GM12878 (cell line): ENCODE measurements around the gene TXNL4A. TPM values are rescaled to one million over a fixed set of nuclear protein-coding genes. Genes with fewer than 3 reads are reported as not detected.
A peak's percentile ranks its signal among the peaks of the same experiment; 100 is the strongest.

Source experiments
- ATAC-seq: fragments of 200-7000 bp; cut with Tn5 transposase; 3 replicates; pipeline ENCODE4 v1.9.1; 2020; ENCODE audit warnings: mild to moderate bottlenecking, moderate library complexity
- BruUV-seq: library from RNA; stranded (reverse); fragments of 400-500 nt; replicated peaks from 2 replicates; lab custom pipeline; 2021; lab: Mats Ljungman, UMichigan
- CTCF ChIA-PET: fragments of 300-600 bp; sonication (Branson Sonifier 250); formaldehyde crosslinking; extraction: SDS; loops from one replicate; lab custom pipeline; 2021; ENCODE audit warnings: inconsistent platforms; lab: Yijun Ruan, JAX
- POLR2A ChIA-PET: fragments of 350-600 bp; formaldehyde crosslinking; extraction: SDS; loops from one replicate; lab custom pipeline; 2021; ENCODE audit warnings: inconsistent platforms; lab: Charles Lee
- RAD21 ChIA-PET: fragments of 300-600 bp; sonication (Branson Sonifier 250); formaldehyde crosslinking; loops from one replicate; lab custom pipeline; 2023; ENCODE audit warnings: antibody characterized with exemption; ENCODE audit not compliant: unreplicated experiment; lab: Charles Lee
- SMC1A ChIA-PET: fragments of 300-600 bp; sonication (Branson Sonifier 250); formaldehyde crosslinking; loops from one replicate; lab custom pipeline; 2023; ENCODE audit not compliant: unreplicated experiment, uncharacterized antibody; lab: Charles Lee
- DNase-seq: peaks from one replicate; pipeline ENCODE4 v3.0.0-alpha.2; 2011; ENCODE audit warnings: low read depth, low spot score
- FAIRE-seq: peaks from 3 replicates; lab custom pipeline; 2011; peaks lifted over from hg19 to GRCh38; lab: Jason Lieb, UNC
- H2AFZ ChIP-seq: 2 replicates; pipeline ENCODE4 v1.6.0; 2011; ENCODE audit warnings: low read depth, low read length, control low read depth; ENCODE audit not compliant: control insufficient read depth
- H3K27ac ChIP-seq: 2 replicates; pipeline ENCODE4 v1.5.1; 2011; ENCODE audit warnings: control low read depth; ENCODE audit not compliant: control insufficient read depth, insufficient read depth
- H3K27me3 ChIP-seq, 2 experiments: replicated peaks in 1 of 2; 2 replicates each; pipeline versions ENCODE4 v1.6.0 to v1.6.1; 2011; ENCODE audit warnings: low read length in 1 of 2; ENCODE audit not compliant: control insufficient read depth in 2 of 2, insufficient read depth in 2 of 2
- H3K36me3 ChIP-seq, 2 experiments: 2 replicates each; pipeline ENCODE4 v1.5.1; 2011; ENCODE audit warnings: low read length in 1 of 2; ENCODE audit not compliant: control insufficient read depth in 2 of 2, insufficient read depth in 2 of 2
- H3K4me1 ChIP-seq: 2 replicates; pipeline ENCODE4 v1.6.1; 2011; ENCODE audit warnings: mild to moderate bottlenecking, low read length, moderate library complexity, mixed read lengths; ENCODE audit not compliant: control insufficient read depth, insufficient read depth
- H3K4me2 ChIP-seq: 2 replicates; pipeline ENCODE4 v1.6.0; 2011; ENCODE audit warnings: control low read depth; ENCODE audit not compliant: control insufficient read depth, insufficient read depth
- H3K4me3 ChIP-seq: fragments of 200-600 bp; sonication (generic); 2 replicates; pipeline ENCODE4 v1.5.1; 2016
- H3K79me2 ChIP-seq: 2 replicates; pipeline ENCODE4 v1.6.0; 2011; ENCODE audit warnings: low read length; ENCODE audit not compliant: control insufficient read depth, insufficient read depth
- H3K9ac ChIP-seq: 2 replicates; pipeline ENCODE4 v1.8.0; 2011; ENCODE audit warnings: low read length, control low read depth, mixed read lengths; ENCODE audit not compliant: control insufficient read depth, insufficient read depth
- H3K9me3 ChIP-seq: replicated peaks from 3 replicates; pipeline ENCODE4 v1.5.1; 2011; ENCODE audit warnings: mild to moderate bottlenecking, low read length; ENCODE audit not compliant: control insufficient read depth, insufficient read depth
- H4K20me1 ChIP-seq: 2 replicates; pipeline ENCODE4 v1.6.0; 2011; ENCODE audit not compliant: control insufficient read depth, insufficient read depth
- BACH1 ChIP-seq: fragments of 450-650 bp; IDR thresholded peaks from 2 replicates; pipeline ENCODE4 v1.6.1; 2017; ENCODE audit warnings: mild to moderate bottlenecking, borderline replicate concordance
- CBX5 ChIP-seq: sonication (generic); IDR thresholded peaks from 2 replicates; pipeline ENCODE4 v1.6.1; 2016; ENCODE audit warnings: low read depth, moderate library complexity, mild to moderate bottlenecking, inconsistent platforms
- EGR1 ChIP-seq, 2 experiments: IDR thresholded peaks; 1 replicate in 1 of 2; 2 replicates in 1 of 2; pipeline ENCODE4 v1.6.1; 2011 to 2012; ENCODE audit warnings: low read depth in 2 of 2, low read length in 2 of 2, borderline replicate concordance in 1 of 2, mild to moderate bottlenecking in 1 of 2, moderate library complexity in 1 of 2
- IKZF1 ChIP-seq: fragments of 450-650 bp; conservative IDR thresholded peaks from 2 replicates; pipeline ENCODE4 v1.6.1; 2017; ENCODE audit warnings: antibody characterized with exemption, mild to moderate bottlenecking
- KLF5 ChIP-seq: fragments of 450-650 bp; IDR thresholded peaks from 2 replicates; pipeline ENCODE4 v1.6.1; 2014; ENCODE audit warnings: mild to moderate bottlenecking; ENCODE audit not compliant: partially characterized antibody
- NBN ChIP-seq: fragments of 450-650 bp; IDR thresholded peaks from 2 replicates; pipeline ENCODE4 v1.6.1; 2016
- NFXL1 ChIP-seq: fragments of 450-650 bp; IDR thresholded peaks from 2 replicates; pipeline ENCODE4 v1.6.1; 2017; ENCODE audit warnings: antibody characterized with exemption, mild to moderate bottlenecking, borderline replicate concordance
- NR2C1 ChIP-seq: fragments of 450-650 bp; IDR thresholded peaks from 2 replicates; pipeline ENCODE4 v1.6.1; 2017; ENCODE audit warnings: antibody characterized with exemption, mild to moderate bottlenecking, moderate library complexity
- RAD51 ChIP-seq: fragments of 450-650 bp; IDR thresholded peaks from 2 replicates; pipeline ENCODE4 v1.6.1; 2016; ENCODE audit warnings: moderate library complexity, mild to moderate bottlenecking, inconsistent platforms
- RELB ChIP-seq: fragments of 450-650 bp; IDR thresholded peaks from 2 replicates; pipeline ENCODE4 v1.6.1; 2017; ENCODE audit warnings: low read depth, mild to moderate bottlenecking, moderate library complexity
- REST ChIP-seq: IDR thresholded peaks from 2 replicates; pipeline ENCODE4 v1.6.1; 2012; ENCODE audit warnings: mild to moderate bottlenecking, low read depth, low read length
- SPI1 ChIP-seq: IDR thresholded peaks from 2 replicates; pipeline ENCODE4 v1.6.1; 2011; ENCODE audit warnings: low read depth, mild to moderate bottlenecking, low read length, moderate library complexity, borderline replicate concordance; ENCODE audit not compliant: insufficient read depth
- TCF7 ChIP-seq: IDR thresholded peaks from 2 replicates; pipeline ENCODE4 v1.6.1; 2014; ENCODE audit warnings: antibody characterized with exemption, borderline replicate concordance
- WRNIP1 ChIP-seq: IDR thresholded peaks from 2 replicates; pipeline ENCODE4 v1.6.1; 2011; ENCODE audit warnings: low read depth, low read length, improper control_type of control experiment, borderline replicate concordance
- ZNF24 ChIP-seq: fragments of 450-650 bp; IDR thresholded peaks from 2 replicates; pipeline ENCODE4 v1.6.1; 2017; ENCODE audit warnings: antibody characterized with exemption, mild to moderate bottlenecking
- WGBS: methylation state at CpG from one replicate; pipeline ENCODE4 v1.1.6; 2016; ENCODE audit warnings: low lambda C conversion rate; ENCODE audit not compliant: insufficient replicate concordance, insufficient coverage; ENCODE audit errors: missing lambda C conversion rate; 5-methylcytosine and 5-hydroxymethylcytosine counted together
- in situ Hi-C: fragments of 300-500 bp; cut with MboI; formaldehyde crosslinking; loops from 9 replicates; pipeline ENCODE4 v1.14.3; 2018; ENCODE audit warnings: mixed read lengths
- intact Hi-C: fragments of 100-400 bp; cut with micrococcal nuclease; formaldehyde crosslinking; loops from one replicate; pipeline ENCODE4 v1.14.2; 2022; ENCODE audit not compliant: unreplicated experiment
- polyA plus RNA-seq, 11 experiments: library from polyadenylated mRNA; depleted of rRNA in 4 of 11; unstranded in 6 of 11; stranded (reverse) in 5 of 11; fragments of >200 nt; fragmentation: Nextera tagmentation in 4 of 11; fragmentation: Illumina TruSeq in 1 of 11; extraction: Ambion mirVana in 4 of 11; extraction: Trizol in 1 of 11; gene quantifications; 1 replicate in 1 of 11; 2 replicates in 10 of 11; pipeline versions ENCODE4 v1.2.1 to v1.2.3, GENCODE V29; 2011 to 2016; ENCODE audit warnings: inconsistent platforms in 2 of 11, missing spikeins in 2 of 11, low read depth in 1 of 11
- total RNA-seq, 4 experiments: library from RNA; depleted of rRNA in 3 of 4; stranded (reverse); fragments of >200 nt in 3 of 4; fragmentation: Illumina TruSeq in 1 of 4; extraction: Trizol in 1 of 4; gene quantifications; 2 replicates each; pipeline versions ENCODE4 v1.2.1 to v1.2.3, GENCODE V29; 2013 to 2021
- TF ChIP-seq, protein P1 (sequence below): fragments of 450-650 bp; IDR thresholded peaks from 2 replicates; pipeline ENCODE4 v1.6.1; 2014; ENCODE audit warnings: mild to moderate bottlenecking

The TXNL4A gene
- total and polyA plus RNA-seq, 10 of the 15 experiments (the other 5 are each of a cell fraction or from before 2014, with no cell fraction given), result 38.4 to 329 (median 128) TPM

- H3K4me2 ChIP-seq, result peak overlapping the region; percentile 82
- POLR2A ChIA-PET, result interaction anchor here (0.8 to 1.3 kb wide), 7 partner anchors 11 to 185 kb away, joined by 3 to 4 read pairs (median 3); no protein-coding TSS in a partner anchor
- CTCF ChIA-PET, result interaction anchor here (0.7 to 2.5 kb wide), 13 partner anchors 9 to 196 kb away, joined by 3 to 9 read pairs (median 5); partner anchors contain the start of gene TXNL4A
- no peak for TF ChIP-seq KLF5
- TF ChIP-seq, protein P1, sequence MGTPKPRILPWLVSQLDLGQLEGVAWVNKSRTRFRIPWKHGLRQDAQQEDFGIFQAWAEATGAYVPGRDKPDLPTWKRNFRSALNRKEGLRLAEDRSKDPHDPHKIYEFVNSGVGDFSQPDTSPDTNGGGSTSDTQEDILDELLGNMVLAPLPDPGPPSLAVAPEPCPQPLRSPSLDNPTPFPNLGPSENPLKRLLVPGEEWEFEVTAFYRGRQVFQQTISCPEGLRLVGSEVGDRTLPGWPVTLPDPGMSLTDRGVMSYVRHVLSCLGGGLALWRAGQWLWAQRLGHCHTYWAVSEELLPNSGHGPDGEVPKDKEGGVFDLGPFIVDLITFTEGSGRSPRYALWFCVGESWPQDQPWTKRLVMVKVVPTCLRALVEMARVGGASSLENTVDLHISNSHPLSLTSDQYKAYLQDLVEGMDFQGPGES, result no peak
- peak; percentile 69; the same call in 1 of the 2 replicates for TF ChIP-seq TCF7
- peak in 1 of 2 experiments; percentile 23; a peak in 1 of 3 replicates for TF ChIP-seq EGR1 (IDR thresholded peaks at IDR 0.05; ENCODE audit: borderline replicate concordance in 1 of 2, low read depth in 2 of 2, low read length in 2 of 2)
- no peak for TF ChIP-seq WRNIP1
- no peak for TF ChIP-seq SPI1
- no peak for TF ChIP-seq REST
- no peak for TF ChIP-seq ZNF24
- TF ChIP-seq RELB, result peak; percentile 94
- TF ChIP-seq NR2C1, result no peak
- peak; percentile 95 for TF ChIP-seq NBN
- peak; percentile 91; the same call in 1 of the 2 replicates for TF ChIP-seq CBX5
- peak; percentile 95 for TF ChIP-seq BACH1
- TF ChIP-seq IKZF1, result peak; percentile 79
- TF ChIP-seq RAD51, result no peak
- no peak for TF ChIP-seq NFXL1
These were observed 25.3 kb downstream of the TXNL4A start for GRCh38 chr18:79962835-79963657.

More at GRCh38 chr18:79962835-79963657, 25.3 kb downstream of the TXNL4A start:
- intact Hi-C loops, result loop anchor here (2.0 to 5.0 kb wide), 3 partner anchors 144 to 282 kb away; partner anchors contain the start of gene ADNP2
- H3K4me1 ChIP-seq, result peaks cover 25% of the 10 kb centered on the region
- peak; percentile 84 for DNase-seq
- in situ Hi-C loops, result no loop called here
- H3K4me3 ChIP-seq, result peak overlapping the region; percentile 37
- no TSS peak for BruUV-seq
- 3% methylated on average over 30 of the region's 30 CpGs for WGBS
- ChIA-PET RAD21 (interaction anchor here (0.6 to 2.4 kb wide), 8 partner anchors 8 to 185 kb away, joined by 3 to 9 read pairs (median 5); partner anchors contain the start of genes SLC66A2 and TXNL4A), SMC1A (interaction anchor here (0.6 to 2.5 kb wide), 12 partner anchors 8 to 250 kb away, joined by 3 to 13 read pairs (median 4); partner anchors contain the start of gene RBFA)
- peak; percentile 88 for ATAC-seq
- no peaks in the 10 kb centered on the region; the same call in 1 of the 2 replicates for H3K79me2 ChIP-seq
- H3K36me3 ChIP-seq, result no peaks in the 10 kb centered on the region
- no peaks in the 10 kb centered on the region for H3K9me3 ChIP-seq
- no peaks in the 10 kb centered on the region for H3K27me3 ChIP-seq
- no peaks in the 10 kb centered on the region for H4K20me1 ChIP-seq
- peak overlapping the region; percentile 80 for H2AFZ ChIP-seq
- peak overlapping the region; percentile 55 for H3K27ac ChIP-seq
- peak; percentile 97 for FAIRE-seq
- H3K9ac ChIP-seq, result 0 out of 2 replicates have a peak overlapping the region, but pooled peaks have one; percentile 15
